Globus pallidus (tissue), 1 donor: ENCODE data around the gene LRP10.

Experiments used
- DNase-seq: peaks from one replicate; pipeline ENCODE4 v3.0.0-alpha.2; 2015; ENCODE audit warnings: low spot score

Gene LRP10

GRCh38 chr14:22919601-22919921 lies 48.0 kb downstream of the LRP10 start:
- no peak for DNase-seq

- DNase-seq, result no peak
Observed at GRCh38 chr14:22920697-22921096, 49.2 kb downstream of the LRP10 start.

- no peak for DNase-seq
Observed at GRCh38 chr14:22922294-22922693, 50.8 kb downstream of the LRP10 start.

- DNase-seq, result no peak
Observed at GRCh38 chr14:22923746-22924145, 52.2 kb downstream of the LRP10 start.

GRCh38 chr14:22925513-22925912 lies 54.0 kb downstream of the LRP10 start:
- no peak for DNase-seq

GRCh38 chr14:22926316-22926715 lies 54.8 kb downstream of the LRP10 start:
- no peak for DNase-seq

GRCh38 chr14:22928237-22929103 lies 56.9 kb downstream of the LRP10 start:
- DNase-seq, result no peak

GRCh38 chr14:22929104-22929960 lies 57.8 kb downstream of the LRP10 start, which contains the start of gene PRMT5:
Gene PRMT5 (minus strand): TSS chr14:22929376. CDS start chr14:22929361, 15 bp downstream.
- DNase-seq, result peak; percentile 100

- DNase-seq, result no peak
Observed at GRCh38 chr14:22929961-22930364, 58.4 kb downstream of the LRP10 start.
